Measurements from ENCODE around the gene RIF1.

RIF1 gene, protein sequence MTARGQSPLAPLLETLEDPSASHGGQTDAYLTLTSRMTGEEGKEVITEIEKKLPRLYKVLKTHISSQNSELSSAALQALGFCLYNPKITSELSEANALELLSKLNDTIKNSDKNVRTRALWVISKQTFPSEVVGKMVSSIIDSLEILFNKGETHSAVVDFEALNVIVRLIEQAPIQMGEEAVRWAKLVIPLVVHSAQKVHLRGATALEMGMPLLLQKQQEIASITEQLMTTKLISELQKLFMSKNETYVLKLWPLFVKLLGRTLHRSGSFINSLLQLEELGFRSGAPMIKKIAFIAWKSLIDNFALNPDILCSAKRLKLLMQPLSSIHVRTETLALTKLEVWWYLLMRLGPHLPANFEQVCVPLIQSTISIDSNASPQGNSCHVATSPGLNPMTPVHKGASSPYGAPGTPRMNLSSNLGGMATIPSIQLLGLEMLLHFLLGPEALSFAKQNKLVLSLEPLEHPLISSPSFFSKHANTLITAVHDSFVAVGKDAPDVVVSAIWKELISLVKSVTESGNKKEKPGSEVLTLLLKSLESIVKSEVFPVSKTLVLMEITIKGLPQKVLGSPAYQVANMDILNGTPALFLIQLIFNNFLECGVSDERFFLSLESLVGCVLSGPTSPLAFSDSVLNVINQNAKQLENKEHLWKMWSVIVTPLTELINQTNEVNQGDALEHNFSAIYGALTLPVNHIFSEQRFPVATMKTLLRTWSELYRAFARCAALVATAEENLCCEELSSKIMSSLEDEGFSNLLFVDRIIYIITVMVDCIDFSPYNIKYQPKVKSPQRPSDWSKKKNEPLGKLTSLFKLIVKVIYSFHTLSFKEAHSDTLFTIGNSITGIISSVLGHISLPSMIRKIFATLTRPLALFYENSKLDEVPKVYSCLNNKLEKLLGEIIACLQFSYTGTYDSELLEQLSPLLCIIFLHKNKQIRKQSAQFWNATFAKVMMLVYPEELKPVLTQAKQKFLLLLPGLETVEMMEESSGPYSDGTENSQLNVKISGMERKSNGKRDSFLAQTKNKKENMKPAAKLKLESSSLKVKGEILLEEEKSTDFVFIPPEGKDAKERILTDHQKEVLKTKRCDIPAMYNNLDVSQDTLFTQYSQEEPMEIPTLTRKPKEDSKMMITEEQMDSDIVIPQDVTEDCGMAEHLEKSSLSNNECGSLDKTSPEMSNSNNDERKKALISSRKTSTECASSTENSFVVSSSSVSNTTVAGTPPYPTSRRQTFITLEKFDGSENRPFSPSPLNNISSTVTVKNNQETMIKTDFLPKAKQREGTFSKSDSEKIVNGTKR (N-terminal part only)

DNA sequence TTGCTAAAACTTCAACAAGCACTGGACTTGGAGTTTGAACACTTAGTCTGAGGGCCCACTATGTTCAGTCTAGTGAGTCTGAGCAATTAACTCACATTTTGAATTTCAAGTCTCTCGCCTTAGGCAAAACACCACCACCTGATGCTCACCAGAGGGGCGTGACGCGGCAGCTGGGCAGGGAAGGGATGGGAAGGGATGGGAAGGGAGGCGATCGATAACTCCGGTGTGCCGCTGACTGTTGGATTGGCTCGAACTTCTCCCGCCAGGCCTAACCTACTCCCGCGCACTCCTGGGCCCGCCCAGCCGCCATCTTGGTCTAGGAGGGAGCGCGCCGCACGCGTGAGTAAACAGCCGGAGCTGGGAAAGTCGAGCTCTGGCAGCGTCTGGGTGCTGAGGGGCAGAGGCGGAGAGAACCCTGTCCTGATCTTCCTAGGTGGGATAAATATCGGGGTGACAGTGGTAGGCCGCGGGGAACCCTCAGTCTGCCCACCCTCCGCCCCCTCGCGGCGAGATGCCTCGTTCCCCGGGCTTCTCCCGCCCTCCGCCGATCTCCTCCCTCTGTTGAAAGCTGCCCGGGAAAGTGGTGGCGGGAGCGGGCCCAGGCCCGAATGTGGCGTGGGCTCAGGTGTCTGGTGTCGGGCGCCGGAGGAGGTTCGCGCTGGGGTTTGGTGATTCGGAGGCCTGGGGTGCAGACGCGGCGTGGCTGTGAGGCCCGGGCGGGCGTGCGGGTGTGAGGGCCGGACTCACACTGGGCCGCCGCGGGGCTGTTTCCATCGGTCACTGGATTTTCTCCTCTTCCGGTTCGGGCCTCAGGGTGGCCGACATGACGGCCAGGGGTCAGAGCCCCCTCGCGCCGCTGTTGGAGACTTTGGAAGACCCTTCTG, at the start of gene RIF1:
RIF1 (plus strand) TSS at position 302 of the 884 bp plus-strand sequence; CDS start at position 824, 522 bp downstream.
- DNase-seq = peak; percentile 51 to 68 (median 61)

DNA sequence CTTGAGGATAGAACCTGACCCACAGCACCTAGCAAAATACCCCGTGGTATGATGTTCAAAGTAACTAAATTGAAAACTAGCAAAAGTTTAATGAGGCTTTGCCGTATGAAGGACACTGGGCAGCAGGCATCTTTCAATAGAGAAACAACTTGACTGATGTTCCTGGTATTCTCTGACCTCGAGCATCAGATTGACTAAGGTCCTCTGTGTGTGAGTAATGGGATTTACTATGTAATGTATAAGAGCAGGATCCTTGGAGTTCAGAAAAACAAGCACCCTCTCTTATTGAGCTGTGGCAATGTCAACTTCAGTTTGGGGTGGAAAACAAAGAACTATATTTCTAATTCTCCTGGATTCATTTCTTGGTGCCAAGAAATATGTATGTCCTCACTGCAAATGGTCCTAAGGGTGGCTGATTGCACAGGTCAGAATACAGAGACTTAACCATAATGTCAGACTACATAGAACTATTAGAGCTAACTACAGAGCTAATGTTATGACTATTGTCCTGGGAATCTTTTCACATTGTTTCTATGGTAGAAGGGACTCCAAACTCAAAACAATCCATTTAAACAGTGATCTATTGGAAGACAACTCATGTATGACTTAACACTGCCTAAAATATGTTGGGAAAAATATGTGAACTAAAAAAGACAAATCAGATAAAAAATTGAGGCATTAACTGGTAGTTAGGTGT, 47.9 kb upstream of the RIF1 start:
- no peak for DNase-seq

DNA sequence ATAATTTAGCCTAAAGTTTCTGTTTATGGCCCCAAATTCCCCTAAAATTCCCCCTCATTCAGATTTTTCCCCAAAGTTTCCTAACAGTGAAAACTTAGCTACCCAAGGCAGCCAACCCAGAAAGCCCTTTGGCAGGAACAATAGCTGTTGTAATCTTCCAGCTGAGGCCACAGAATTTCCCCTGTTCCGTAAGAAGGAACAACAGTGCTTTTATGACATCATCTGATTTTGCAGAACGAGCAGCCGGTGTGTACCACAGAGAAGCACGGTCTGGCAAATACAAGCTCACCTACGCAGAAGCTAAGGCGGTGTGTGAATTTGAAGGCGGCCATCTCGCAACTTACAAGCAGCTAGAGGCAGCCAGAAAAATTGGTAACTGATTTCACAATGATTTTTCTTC, 46.0 kb upstream of the RIF1 start:
- DNase-seq = no peak

DNA sequence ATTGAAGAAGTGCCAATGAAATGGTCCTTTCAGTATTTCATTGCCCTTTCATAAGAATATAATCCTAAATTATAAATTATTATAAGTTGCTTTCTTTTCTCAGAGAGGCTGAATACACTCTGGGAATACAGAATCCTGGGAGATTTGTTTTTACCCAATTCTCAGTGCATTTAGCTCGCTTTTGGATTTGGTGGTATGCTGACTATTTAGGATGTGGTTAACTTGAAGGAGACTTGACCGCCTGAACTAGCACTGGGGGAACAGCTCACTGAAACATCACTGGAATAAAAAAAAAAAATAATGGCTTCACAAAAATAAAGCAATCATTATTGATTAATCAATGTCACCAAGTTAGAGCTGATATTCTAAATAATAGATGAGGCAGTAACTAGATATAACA, 42.1 kb upstream of the RIF1 start:
- DNase-seq = no peak

DNA sequence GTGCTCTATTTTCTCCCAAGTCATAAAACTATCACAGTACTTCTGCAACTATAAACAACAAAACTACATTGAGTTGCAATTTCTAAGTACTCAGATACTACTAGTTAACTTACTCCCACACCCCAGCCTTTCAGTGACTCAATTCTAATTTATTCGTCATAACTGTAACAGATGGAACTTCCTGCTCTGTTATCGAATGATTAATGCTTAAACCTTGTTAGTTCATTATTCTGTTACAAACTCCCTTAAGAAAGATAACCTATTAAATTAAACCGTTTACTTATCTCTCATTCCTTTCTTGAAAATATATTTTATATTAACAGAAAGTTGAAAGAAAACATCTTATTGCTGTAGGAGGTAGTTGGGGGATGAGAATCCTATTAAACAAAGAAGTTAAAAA, 35.3 kb upstream of the RIF1 start:
- no peak for DNase-seq

DNA sequence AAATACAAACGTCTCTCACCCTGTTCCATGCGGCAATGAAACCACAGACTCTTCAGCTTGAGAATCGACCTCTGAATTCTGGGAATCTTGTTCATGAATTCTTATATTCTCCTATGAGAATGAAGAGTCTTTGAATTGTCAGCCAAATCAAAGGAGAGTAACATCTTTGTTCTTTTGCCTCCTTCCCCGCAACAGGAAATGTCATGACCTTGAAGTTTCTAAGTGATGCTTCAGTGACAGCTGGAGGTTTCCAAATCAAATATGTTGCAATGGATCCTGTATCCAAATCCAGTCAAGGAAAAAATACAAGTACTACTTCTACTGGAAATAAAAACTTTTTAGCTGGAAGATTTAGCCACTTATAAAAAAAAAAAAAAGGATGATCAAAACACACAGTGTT, 30.5 kb upstream of the RIF1 start:
- DNase-seq = no peak

DNA sequence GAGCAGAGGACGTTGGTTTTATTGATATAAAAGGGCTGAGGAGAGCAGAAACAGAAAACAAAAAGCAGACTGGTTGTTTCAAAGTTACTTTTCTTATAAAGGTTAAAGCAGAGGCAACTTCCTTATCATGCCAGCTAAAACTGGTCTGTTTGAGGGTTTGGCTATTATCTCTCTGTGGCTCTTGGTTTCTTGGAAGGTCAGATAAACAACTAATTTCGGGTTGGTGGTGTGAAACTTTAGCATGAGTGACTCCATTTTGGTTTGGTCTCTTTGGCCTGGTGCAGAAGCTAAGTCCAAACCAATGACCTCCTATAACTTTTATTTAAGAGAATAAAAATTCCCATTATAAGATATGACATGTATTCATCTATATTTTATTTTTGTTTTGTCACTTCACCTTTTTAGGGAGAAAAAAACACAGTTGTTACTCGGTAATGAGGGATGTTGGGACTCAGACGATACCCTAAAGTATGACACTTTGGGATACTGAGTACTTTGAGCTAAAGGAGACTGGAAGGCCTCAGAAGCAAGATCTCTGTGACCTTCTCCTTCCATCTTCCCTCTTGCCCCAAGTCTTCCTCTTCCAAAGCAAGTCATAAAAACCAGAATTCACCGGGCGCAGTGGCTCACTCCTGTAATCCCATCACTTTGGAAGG, 29.0 kb upstream of the RIF1 start:
- DNase-seq = no peak

DNA sequence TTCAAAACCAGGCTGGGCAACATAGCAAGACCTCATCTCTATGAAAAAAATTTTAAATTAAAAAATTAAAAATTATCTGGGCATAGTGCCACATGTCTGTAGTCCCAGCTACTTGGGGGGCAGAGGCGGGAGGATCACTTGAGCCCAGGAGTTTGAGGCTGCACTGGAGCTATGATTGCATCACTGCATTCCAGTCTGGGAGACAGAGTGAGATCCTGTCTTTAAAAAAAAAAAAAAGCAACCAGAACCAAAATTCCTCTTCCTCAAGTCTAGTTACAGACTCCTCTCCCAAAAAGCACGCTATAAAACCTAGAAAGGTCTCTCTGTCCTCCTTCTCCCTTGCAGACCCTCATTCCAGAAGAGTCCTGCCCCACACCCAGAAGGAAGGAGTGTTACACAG, 28.4 kb upstream of the RIF1 start:
- no peak for DNase-seq

DNA sequence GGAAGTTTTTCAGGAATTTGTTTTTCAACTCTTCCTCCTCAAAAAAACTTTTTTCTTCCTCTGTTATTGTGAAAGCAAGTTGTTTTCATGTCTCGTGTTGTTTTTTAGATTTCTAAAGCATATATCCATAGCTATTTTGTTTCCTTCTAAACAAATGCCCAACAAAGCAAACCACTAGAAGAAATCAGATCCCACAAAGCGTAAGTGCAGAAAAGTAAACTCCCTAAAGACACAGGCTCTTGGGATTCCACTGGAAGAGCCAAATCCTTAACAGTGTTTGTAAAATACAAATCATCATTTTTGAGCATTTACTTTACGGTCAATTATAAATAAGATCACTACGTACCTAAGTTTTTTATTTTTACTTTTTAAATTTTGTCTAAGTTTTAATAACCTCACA, 21.7 kb upstream of the RIF1 start:
- DNase-seq = no peak

DNA sequence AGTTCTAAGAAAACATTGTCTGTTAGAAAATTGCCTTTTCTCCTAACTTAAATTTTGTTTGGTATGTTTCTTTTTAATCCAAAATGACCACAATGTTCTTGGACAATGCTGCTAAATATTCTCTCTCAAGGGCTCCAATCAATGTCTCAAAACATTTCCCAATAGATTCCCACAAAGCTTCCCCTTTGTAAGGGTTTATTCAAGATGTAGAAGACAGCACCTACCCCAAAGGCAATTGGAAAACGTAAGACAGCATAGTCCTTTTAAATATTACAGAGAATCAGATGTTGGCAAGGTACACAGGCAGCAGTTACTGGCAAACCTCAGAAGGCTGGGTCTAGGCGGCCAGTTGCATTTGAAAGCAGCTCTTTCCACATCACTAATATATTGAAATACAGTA, 18.3 kb upstream of the RIF1 start:
- no peak for DNase-seq

DNA sequence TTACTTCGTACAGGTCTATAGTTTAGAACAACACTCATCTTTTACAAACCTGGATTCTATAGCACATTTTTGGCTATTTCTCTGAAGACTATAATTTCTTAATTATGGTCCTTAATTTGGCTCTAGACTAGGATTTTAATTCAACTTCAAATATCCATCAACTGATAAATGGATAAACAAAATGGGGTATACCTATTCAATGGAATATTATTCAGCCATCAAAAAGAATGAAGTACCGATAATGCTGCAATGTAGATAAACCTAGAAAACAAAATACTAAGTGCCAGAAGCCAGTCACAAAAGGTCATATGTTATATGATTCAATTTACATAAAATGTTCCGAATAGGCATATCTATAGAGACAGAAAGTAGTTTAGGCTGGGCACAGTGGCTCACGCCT, 15.2 kb upstream of the RIF1 start:
- no peak for DNase-seq

DNA sequence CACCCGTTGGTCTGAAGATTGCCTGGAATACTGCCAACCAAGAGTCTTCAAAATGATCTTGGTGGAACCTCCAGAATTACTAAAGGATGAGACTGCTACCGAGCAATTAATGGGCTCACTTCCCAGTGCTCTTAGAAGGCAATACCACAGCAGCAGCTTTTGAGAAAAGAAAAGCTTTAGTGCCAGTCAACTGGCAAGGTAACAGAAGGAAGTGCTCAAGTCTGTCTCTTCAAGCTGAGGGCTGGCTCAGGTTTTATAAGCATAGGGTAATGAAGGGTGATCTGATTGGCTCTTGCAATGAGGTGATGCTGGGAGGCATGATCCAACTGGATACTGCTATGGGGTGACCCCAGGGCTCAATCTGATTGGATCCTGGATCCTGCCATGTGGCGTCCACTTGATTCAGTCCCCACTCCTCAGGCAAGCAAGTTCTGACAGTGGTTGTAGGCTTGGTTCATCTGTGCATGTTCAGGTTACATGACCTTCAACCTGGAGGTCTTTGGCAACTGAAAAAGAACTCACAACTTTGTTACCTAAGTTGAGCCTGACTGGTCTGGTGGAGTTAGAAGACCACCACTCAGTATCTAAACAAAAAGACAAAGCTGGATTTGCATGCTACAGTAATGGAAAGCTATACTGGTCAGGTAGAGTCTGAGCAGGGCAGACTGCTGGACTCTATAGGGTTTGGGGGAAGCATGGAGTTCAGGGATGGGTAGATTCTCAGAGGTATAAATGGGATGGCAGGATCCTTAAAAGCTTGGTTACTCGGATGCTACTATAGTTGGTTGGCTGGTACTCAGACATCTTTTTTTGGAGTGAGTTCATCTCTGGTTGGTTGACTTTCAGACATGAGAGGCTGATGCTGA, 14.0 kb upstream of the RIF1 start:
- DNase-seq = no peak

DNA sequence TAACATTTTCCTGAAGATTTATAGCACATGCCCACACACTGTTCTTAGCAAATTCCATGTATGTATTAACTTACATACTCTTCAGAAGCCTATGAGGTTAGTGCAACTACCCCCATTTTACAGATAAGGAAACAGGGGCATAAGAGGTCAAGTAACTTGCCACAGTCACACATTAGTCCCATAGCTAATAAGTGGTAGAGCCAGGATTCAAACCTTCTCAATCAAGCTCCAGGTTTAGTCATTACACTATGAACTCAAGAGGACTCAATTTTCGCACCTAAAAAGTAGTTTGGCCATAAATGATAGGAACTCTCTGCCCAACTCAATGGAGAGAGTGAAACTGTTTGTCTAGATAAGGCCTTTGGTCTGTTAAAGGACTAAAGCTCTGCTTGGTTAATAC, 9.7 kb upstream of the RIF1 start:
- DNase-seq = no peak

DNA sequence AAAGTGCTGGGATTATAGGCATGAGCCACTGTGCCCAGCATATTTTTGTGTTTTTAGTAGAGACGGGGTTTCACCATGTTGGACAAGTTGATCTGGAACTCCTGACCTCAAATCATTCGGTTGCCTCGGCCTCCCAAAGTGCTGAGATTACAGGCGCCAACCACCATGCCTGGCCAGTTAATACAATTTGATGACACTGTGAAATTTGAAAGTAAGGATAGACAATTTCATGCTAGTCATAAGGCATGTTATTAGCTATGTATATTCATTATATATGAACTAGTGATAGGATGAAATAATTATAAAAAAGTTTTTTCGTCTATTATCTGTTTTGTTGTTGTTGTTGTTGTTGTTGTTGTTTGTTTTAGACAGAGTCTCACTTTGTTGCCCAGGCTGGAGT, 8.6 kb upstream of the RIF1 start:
- no peak for DNase-seq

DNA sequence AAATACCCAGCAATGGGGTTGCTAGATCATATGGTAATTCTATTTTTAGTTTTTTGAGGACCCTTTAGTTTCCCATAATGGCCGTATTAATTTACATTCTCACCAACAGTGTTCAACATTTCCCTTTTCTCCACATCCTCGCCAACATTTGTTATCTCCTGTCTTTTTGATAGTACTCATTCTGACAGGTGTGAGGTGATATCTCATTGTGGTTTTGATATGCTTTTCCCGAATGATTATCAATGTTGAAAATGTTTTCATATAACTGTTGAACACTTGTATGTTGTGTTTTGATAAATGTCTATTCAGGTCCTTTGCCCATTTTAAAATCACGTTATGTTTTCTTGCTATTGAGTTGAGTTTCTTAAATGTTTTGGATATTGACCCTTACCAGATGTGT, 5.8 kb upstream of the RIF1 start:
- DNase-seq = no peak

DNA sequence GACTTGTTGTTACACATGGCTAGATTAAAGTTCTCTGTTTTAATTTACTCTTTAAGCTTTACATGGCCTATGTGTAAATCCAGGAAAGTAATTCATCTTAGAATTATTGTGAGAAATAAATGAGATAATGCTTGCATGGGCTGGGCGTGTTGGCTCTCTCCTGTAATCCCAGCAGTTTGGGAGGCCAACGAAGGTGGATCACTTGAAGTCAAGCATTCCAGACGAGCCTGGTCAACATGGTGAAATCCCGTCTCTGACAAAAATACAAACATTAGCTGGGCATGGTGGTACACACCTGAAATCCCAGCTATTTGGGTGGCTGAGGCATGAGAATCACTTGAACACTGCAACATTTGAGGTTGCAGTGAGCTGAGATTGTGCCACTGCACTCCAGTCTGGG, 4.3 kb upstream of the RIF1 start:
- no peak for DNase-seq

DNA sequence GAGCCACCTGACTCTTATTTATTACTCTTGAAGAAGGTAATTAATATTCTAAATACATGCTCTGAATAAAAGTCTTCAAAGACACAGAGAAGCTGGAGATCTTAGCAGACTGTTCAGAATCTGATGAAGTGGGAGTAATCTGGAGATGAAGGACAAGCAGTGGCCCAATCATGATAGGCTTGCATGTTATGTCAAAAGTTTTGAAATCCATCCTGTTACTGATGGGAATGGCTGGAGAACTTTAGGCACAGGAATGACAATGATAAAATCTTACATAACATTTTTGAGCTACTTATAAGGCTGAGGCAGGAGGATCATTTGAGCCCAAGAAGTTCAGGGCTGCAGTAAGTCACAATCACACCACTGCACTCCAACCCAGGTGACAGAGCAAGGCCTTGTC, 2.4 kb upstream of the RIF1 start:
- no peak for DNase-seq

DNA sequence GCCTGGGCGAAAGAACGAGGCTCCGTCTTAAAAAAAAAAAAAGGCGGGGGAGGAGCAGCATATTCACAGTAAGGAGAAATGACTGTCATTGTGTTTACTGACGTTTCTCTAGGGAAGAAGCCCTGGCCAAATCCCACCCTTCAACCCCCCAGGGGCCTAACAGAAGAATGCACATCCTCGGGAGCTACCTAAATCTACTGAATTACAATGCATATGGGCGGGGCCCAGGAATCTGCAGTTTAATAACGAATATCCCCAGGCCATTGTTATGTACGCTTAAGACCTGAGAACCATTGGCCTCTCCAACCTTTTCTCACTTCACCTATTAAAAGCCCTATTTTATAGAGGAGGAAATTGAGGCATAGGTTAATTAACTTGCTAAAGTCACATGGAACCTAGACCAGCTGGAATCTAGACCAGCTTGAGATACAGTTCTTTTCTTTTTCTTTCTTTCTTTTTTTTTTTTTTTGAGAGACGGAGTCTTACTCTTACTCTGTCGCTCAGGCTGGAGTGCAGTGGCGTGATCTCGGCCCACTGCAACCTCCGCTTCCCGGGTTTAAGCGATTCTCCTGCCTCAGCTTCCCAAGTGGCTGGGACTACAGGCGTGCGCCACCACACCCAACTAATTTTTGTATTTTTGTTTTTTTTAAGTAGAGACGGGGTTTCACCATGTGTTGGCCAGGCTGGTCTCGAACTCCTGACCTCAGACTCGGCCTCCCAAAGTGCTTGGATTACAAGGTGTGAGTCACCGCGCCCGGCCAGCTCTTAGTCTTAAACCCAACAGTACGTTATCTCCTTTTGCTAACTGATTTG, 708 bp upstream of the RIF1 start:
- DNase-seq = no peak

DNA sequence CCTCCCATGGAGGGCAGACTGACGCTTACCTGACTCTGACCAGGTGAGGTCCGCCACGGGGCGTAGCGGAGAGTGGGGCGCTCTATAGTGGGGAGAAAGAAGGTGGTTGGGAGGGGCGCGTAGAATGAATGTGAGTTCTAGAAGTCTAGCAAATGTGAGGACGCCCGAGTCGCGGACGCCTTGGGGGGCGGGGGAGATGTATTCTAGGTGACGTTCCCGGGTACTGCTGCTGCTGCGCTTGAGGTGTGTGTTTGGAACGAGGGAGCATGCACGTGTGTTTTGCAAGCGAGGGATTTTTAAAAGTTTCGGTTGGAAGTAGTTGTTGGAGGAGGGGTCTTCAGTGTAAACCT, 758 bp downstream of the RIF1 start:
- peak in 3 of 4 experiments; percentile 20 to 39 (median 29) for DNase-seq
